GM23338 (cell line): ENCODE results near the gene ATP10A. TPM values are rescaled to one million over a fixed set of nuclear protein-coding genes. Genes with fewer than 3 reads are reported as not detected.

ENCODE experiments used
- ATAC-seq: fragments of 200-7000 bp; cut with Tn5 transposase; 3 replicates; pipeline ENCODE4 v1.9.1; 2020
- DNase-seq: peaks from one replicate; pipeline ENCODE4 v3.0.0-alpha.2; 2015; ENCODE audit warnings: low spot score
- H2AFZ ChIP-seq: fragments of 200-600 bp; sonication (generic); 2 replicates; pipeline ENCODE4 v1.8.0; 2016; ENCODE audit warnings: antibody characterized with exemption, mild to moderate bottlenecking, moderate library complexity
- H3F3A ChIP-seq: fragments of 200-600 bp; sonication (generic); replicated peaks from 2 replicates; pipeline ENCODE4 v1.8.0; 2017; ENCODE audit warnings: antibody characterized with exemption, mixed run types, low read depth
- H3K27ac ChIP-seq: fragments of 200-600 bp; sonication (generic); 2 replicates; pipeline ENCODE4 v1.6.1; 2016; ENCODE audit warnings: low read depth
- H3K27me3 ChIP-seq: fragments of 200-600 bp; sonication (generic); 2 replicates; pipeline ENCODE4 v1.8.0; 2016; ENCODE audit warnings: mild to moderate bottlenecking, mixed run types, moderate library complexity; ENCODE audit not compliant: insufficient read depth
- H3K36me3 ChIP-seq: fragments of 200-600 bp; sonication (generic); 2 replicates; pipeline ENCODE4 v1.8.0; 2016; ENCODE audit warnings: mild to moderate bottlenecking; ENCODE audit not compliant: insufficient read depth
- H3K4me1 ChIP-seq: fragments of 200-600 bp; sonication (generic); 2 replicates; pipeline ENCODE4 v1.8.0; 2016; ENCODE audit warnings: mild to moderate bottlenecking, moderate library complexity; ENCODE audit not compliant: insufficient read depth
- H3K4me2 ChIP-seq: fragments of 200-600 bp; sonication (generic); 2 replicates; pipeline ENCODE4 v1.7.1; 2017; ENCODE audit warnings: mixed run types
- H3K4me3 ChIP-seq: fragments of 200-600 bp; sonication (generic); 2 replicates; pipeline ENCODE4 v1.6.1; 2016; ENCODE audit warnings: mixed run types
- H3K79me2 ChIP-seq: fragments of 200-600 bp; sonication (generic); replicated peaks from 2 replicates; pipeline ENCODE4 v1.8.0; 2017; ENCODE audit warnings: mild to moderate bottlenecking; ENCODE audit not compliant: insufficient read depth
- H3K9me2 ChIP-seq: fragments of 200-600 bp; sonication (generic); 2 replicates; pipeline ENCODE4 v1.8.0; 2017; ENCODE audit not compliant: insufficient read depth
- H4K20me1 ChIP-seq: fragments of 200-600 bp; sonication (generic); replicated peaks from 2 replicates; pipeline ENCODE4 v1.8.0; 2017; ENCODE audit warnings: mild to moderate bottlenecking; ENCODE audit not compliant: insufficient read depth
- H3K27ac Mint-ChIP-seq: 2 replicates; pipeline ENCODE4 v1.8.0; 2020; ENCODE audit warnings: inconsistent platforms, mild to moderate bottlenecking, moderate library complexity, mixed read lengths
- H3K27me3 Mint-ChIP-seq: 3 replicates; pipeline ENCODE4 v1.8.0; 2022; ENCODE audit warnings: low read depth, mild to moderate bottlenecking, moderate library complexity, mixed read lengths, inconsistent platforms; ENCODE audit not compliant: insufficient read depth, poor library complexity
- H3K36me3 Mint-ChIP-seq: 3 replicates; pipeline ENCODE4 v1.8.0; 2021; ENCODE audit warnings: low read depth, mild to moderate bottlenecking, inconsistent platforms, moderate library complexity, mixed read lengths
- H3K4me1 Mint-ChIP-seq: 3 replicates; pipeline ENCODE4 v1.8.0; 2020; ENCODE audit warnings: mild to moderate bottlenecking, inconsistent platforms, mixed read lengths
- H3K4me3 Mint-ChIP-seq: 3 replicates; pipeline ENCODE4 v1.8.0; 2021; ENCODE audit warnings: moderate library complexity, mild to moderate bottlenecking, inconsistent platforms, mixed read lengths
- H3K9me3 Mint-ChIP-seq: 3 replicates; pipeline ENCODE4 v1.8.0; 2020; ENCODE audit warnings: moderate library complexity, mild to moderate bottlenecking, inconsistent platforms, mixed read lengths
- CREB1 ChIP-seq: fragments of 250-450 bp; sonication (Bioruptor Pico); IDR thresholded peaks from 2 replicates; pipeline ENCODE4 v1.5.0; 2020; ENCODE audit warnings: low read depth, mild to moderate bottlenecking, moderate library complexity
- CTCF ChIP-seq, 2 experiments: fragments of 200-600 bp in 1 of 2; sonication (generic) in 1 of 2; conservative IDR thresholded peaks; 2 replicates each; pipeline versions ENCODE4 v1.5.1 to v1.6.1; 2016 to 2017; ENCODE audit warnings: antibody characterized with exemption in 2 of 2, low read depth in 2 of 2, mild to moderate bottlenecking in 2 of 2, moderate library complexity in 1 of 2
- EZH2 ChIP-seq: fragments of 200-600 bp; sonication (generic); IDR thresholded peaks from one replicate; pipeline ENCODE4 v1.8.0; 2017; ENCODE audit warnings: antibody characterized with exemption, mild to moderate bottlenecking, low read depth; ENCODE audit not compliant: unreplicated experiment
- EZH2phosphoT487 ChIP-seq: fragments of 200-600 bp; sonication (generic); IDR thresholded peaks from one replicate; pipeline ENCODE4 v1.8.1; 2018; ENCODE audit warnings: antibody characterized with exemption; ENCODE audit not compliant: unreplicated experiment
- JUNB ChIP-seq: IDR thresholded peaks from one replicate; pipeline ENCODE4 v1.6.1; 2016; ENCODE audit warnings: antibody characterized with exemption; ENCODE audit not compliant: unreplicated experiment
- NANOG ChIP-seq: IDR thresholded peaks from 2 replicates; pipeline ENCODE4 v1.6.1; 2016; ENCODE audit warnings: antibody characterized with exemption, borderline replicate concordance
- POLR2AphosphoS5 ChIP-seq: IDR thresholded peaks from 2 replicates; pipeline ENCODE4 v1.6.1; 2016; ENCODE audit warnings: antibody characterized with exemption, low read depth
- REST ChIP-seq: IDR thresholded peaks from one replicate; pipeline ENCODE4 v1.6.1; 2018; ENCODE audit warnings: antibody characterized with exemption; ENCODE audit not compliant: unreplicated experiment
- STAT1 ChIP-seq: IDR thresholded peaks from one replicate; pipeline ENCODE4 v1.6.1; 2016; ENCODE audit warnings: antibody characterized with exemption; ENCODE audit not compliant: unreplicated experiment
- ZNF114 ChIP-seq: fragments of 250-450 bp; sonication (Bioruptor Pico); IDR thresholded peaks from 2 replicates; pipeline ENCODE4 v1.5.0; 2020; ENCODE audit warnings: mild to moderate bottlenecking, moderate library complexity
- ZNF331 ChIP-seq: fragments of 250-450 bp; sonication (Bioruptor Pico); IDR thresholded peaks from 2 replicates; pipeline ENCODE4 v1.5.0; 2020; ENCODE audit warnings: low read depth, mild to moderate bottlenecking, moderate library complexity
- polyA plus RNA-seq: library from polyadenylated mRNA; unstranded; fragments of >200 nt; fragmentation: Nextera tagmentation; extraction: Ambion mirVana; gene quantifications from 2 replicates; pipeline ENCODE4 v1.2.1, GENCODE V29; 2016
- total RNA-seq: library from RNA; depleted of rRNA; stranded (reverse); fragments of >200 nt; shearing (Covaris generic); gene quantifications from 2 replicates; pipeline ENCODE4 v1.2.3, GENCODE V29; 2014

Gene ATP10A
- total and polyA plus RNA-seq, 2 experiments from 2014 or later: 0.36 to 5.6 TPM

GRCh38 chr15:25844981-25845680 is 18.0 kb downstream of the ATP10A start (continued):
- TF ChIP-seq CTCF (conservative IDR thresholded peaks at IDR 0.05; ENCODE audit: low read depth in 2 of 2) (no peak), CREB1 (CRISPR knock-in tag) (no peak), REST (no peak), EZH2 (no peak), EZH2phosphoT487 (no peak), POLR2AphosphoS5 (no peak), JUNB (no peak), STAT1 (no peak)

- no peak for ATAC-seq
- H3K4me3 ChIP-seq: no peak overlapping the region
- peaks cover 9% of the 10 kb centered on the region for H3K27me3 Mint-ChIP-seq
- H3K9me3 Mint-ChIP-seq: no peaks in the 10 kb centered on the region; the same call in 2 of the 3 replicates
- H3K4me1 Mint-ChIP-seq: peaks cover 23% of the 10 kb centered on the region
- no peaks in the 10 kb centered on the region for H3F3A ChIP-seq
- H3K4me1 ChIP-seq: peaks cover 18% of the 10 kb centered on the region
- no peak overlapping the region for H3K27ac Mint-ChIP-seq
- H3K9me2 ChIP-seq: no peaks in the 10 kb centered on the region
- no peaks in the 10 kb centered on the region for H3K27me3 ChIP-seq
- no peak for DNase-seq
- H2AFZ ChIP-seq: no peak overlapping the region
- no peak overlapping the region for H3K4me2 ChIP-seq
- no peaks in the 10 kb centered on the region; the same call in 1 of the 2 replicates for H3K36me3 ChIP-seq
- H4K20me1 ChIP-seq: no peaks in the 10 kb centered on the region
- no peaks in the 10 kb centered on the region for H3K36me3 Mint-ChIP-seq
- no peak overlapping the region for H3K27ac ChIP-seq
- H3K4me3 Mint-ChIP-seq: no peak overlapping the region
- H3K79me2 ChIP-seq: no peaks in the 10 kb centered on the region
- TF ChIP-seq JUNB: no peak
- TF ChIP-seq ZNF114: no peak
- no peak for TF ChIP-seq CTCF (conservative IDR thresholded peaks at IDR 0.05; ENCODE audit: low read depth in 2 of 2)
- TF ChIP-seq STAT1: no peak
- no peak for TF ChIP-seq CREB1 (CRISPR knock-in tag)
- TF ChIP-seq ZNF331 (CRISPR knock-in tag): no peak
- no peak for TF ChIP-seq EZH2
- TF ChIP-seq NANOG: no peak
Observed at GRCh38 chr15:25844542-25844941, 18.6 kb downstream of the ATP10A start.
